Hepatic stellate cell (primary cell): ENCODE results near the gene LSP1.
"Not testable (repeated sequence)": the region's sequence is repeated elsewhere in the genome, so short reads cannot be mapped to it uniquely, and the experiment has no call there.

Experiments used
- DNase-seq: peaks from one replicate; pipeline ENCODE4 v3.0.0; 2011; ENCODE audit warnings: low spot score

LSP1 gene

GRCh38 chr11:1852877-1853276 lies at the start of gene LSP1:
Gene LSP1 (plus strand): TSS chr11:1853084. CDS start chr11:1853145, 61 bp downstream.
- DNase-seq, result no peak

- DNase-seq, result no peak
Measured at GRCh38 chr11:1803246-1803645, 49.6 kb upstream of the LSP1 start.

GRCh38 chr11:1803835-1804519 lies 48.9 kb upstream of the LSP1 start:
- not testable (repeated sequence) for DNase-seq

- DNase-seq, result no peak
Measured at GRCh38 chr11:1805525-1805924, 47.4 kb upstream of the LSP1 start.

GRCh38 chr11:1807264-1807995 lies 45.5 kb upstream of the LSP1 start:
- no peak for DNase-seq

- DNase-seq, result no peak
Measured at GRCh38 chr11:1810761-1811160, 42.1 kb upstream of the LSP1 start.

GRCh38 chr11:1812274-1812673 lies 40.6 kb upstream of the LSP1 start:
- no peak for DNase-seq

GRCh38 chr11:1812801-1813200 lies 40.1 kb upstream of the LSP1 start:
- DNase-seq, result no peak

- DNase-seq, result not testable (repeated sequence)
Measured at GRCh38 chr11:1813356-1813755, 39.5 kb upstream of the LSP1 start.

GRCh38 chr11:1814691-1815090 lies 38.2 kb upstream of the LSP1 start:
- DNase-seq, result no peak

- no peak for DNase-seq
Measured at GRCh38 chr11:1815311-1815710, 37.6 kb upstream of the LSP1 start.

GRCh38 chr11:1815751-1816150 lies 37.1 kb upstream of the LSP1 start:
- DNase-seq, result no peak

- DNase-seq, result no peak
Measured at GRCh38 chr11:1817000-1817399, 35.9 kb upstream of the LSP1 start.

- DNase-seq, result no peak
Measured at GRCh38 chr11:1817511-1817910, 35.4 kb upstream of the LSP1 start.

- DNase-seq, result no peak
Measured at GRCh38 chr11:1819074-1819473, 33.8 kb upstream of the LSP1 start.

- DNase-seq, result peak; percentile 72
Measured at GRCh38 chr11:1820463-1821325, 32.2 kb upstream of the LSP1 start.

GRCh38 chr11:1821562-1821961 lies 31.3 kb upstream of the LSP1 start:
- DNase-seq, result no peak

GRCh38 chr11:1822648-1823375 lies 30.1 kb upstream of the LSP1 start:
- no peak for DNase-seq

- DNase-seq, result no peak
Measured at GRCh38 chr11:1823376-1824220, 29.3 kb upstream of the LSP1 start.

GRCh38 chr11:1824221-1825038 lies 28.5 kb upstream of the LSP1 start:
- no peak for DNase-seq
